Dendritic cell treated with granulocyte-macrophage colony-stimulating factor and Interleukin-4, amounts not matched to agents 40 ng/mL and 50 ng/mL, for 4 days (primary cell): ENCODE data around the gene EPHA1.

Experiments
- H3K27ac Mint-ChIP-seq: one replicate; pipeline ENCODE4 v1.8.0; 2022; ENCODE audit warnings: mild to moderate bottlenecking, mixed read lengths
- H3K27me3 Mint-ChIP-seq: one replicate; pipeline ENCODE4 v1.8.0; 2022; ENCODE audit warnings: mild to moderate bottlenecking, mixed read lengths
- H3K36me3 Mint-ChIP-seq: one replicate; pipeline ENCODE4 v1.8.0; 2022; ENCODE audit warnings: low read depth, mixed read lengths
- H3K4me1 Mint-ChIP-seq: one replicate; pipeline ENCODE4 v1.8.0; 2022; ENCODE audit warnings: low read depth, mixed read lengths
- H3K4me3 Mint-ChIP-seq: one replicate; pipeline ENCODE4 v1.8.0; 2022; ENCODE audit warnings: mild to moderate bottlenecking, moderate library complexity, mixed read lengths
- H3K9me3 Mint-ChIP-seq: one replicate; pipeline ENCODE4 v1.8.0; 2022; ENCODE audit warnings: mixed read lengths
- intact Hi-C: fragments of 100-400 bp; cut with micrococcal nuclease; formaldehyde crosslinking; loops from one replicate; pipeline ENCODE4 v1.15.0; 2022

The EPHA1 gene

DNA sequence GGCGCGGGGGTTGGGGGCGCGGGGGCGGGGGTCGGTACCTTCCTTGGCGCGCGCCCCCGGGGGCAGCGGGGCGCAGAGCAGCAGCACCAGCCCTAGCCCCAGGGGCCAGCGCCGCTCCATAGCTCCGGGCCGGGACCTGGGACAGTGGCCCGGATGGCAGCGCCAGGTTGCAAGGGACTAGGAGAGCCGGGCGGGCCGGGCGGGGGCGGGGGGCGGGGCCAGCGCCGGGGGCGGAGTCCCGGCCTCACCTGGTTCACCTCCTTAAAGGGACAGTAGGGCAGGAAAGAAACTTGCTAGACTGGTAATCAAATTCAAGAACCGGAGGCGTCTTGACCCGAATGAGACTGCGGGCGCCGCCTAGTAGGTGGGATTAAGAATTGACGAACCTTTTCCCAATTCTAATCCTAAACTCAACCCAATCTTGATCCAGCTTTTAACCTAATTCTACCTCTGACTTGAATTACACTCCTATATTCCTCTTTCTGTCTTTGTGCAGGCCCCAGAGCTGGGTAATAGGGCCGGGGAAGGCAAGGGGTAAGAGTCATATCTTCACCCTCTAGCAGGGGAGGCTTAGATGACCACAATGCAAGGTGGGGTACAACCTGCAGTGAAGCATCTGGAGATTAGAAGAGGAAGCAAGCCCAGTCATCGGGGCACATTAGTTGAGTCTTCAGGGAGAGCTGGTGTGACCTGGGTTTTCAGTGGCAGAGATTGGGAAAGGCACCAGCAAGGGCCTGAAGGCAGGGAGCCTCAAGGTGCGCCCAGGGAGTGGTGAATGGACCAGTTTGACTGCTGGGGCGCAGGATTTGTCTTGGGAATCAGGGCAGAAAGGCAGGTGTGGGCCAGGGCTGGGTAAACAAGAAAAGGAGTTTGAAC, at the start of gene EPHA1:
TSS of gene EPHA1 (minus strand) at position 171 of the 876 bp plus-strand sequence. CDS start at position 120, 51 bp downstream.
- H3K9me3 Mint-ChIP-seq, result no peaks in the 10 kb centered on the region
- H3K27ac Mint-ChIP-seq, result peak within 1 kb of the TSS; percentile 88
- peak within 1 kb of the TSS; percentile 27 for H3K4me3 Mint-ChIP-seq
- peaks cover 75% of the 10 kb centered on the region for H3K4me1 Mint-ChIP-seq
- no peaks in the 10 kb centered on the region for H3K36me3 Mint-ChIP-seq
- intact Hi-C loops, result no loop called here
- H3K27me3 Mint-ChIP-seq, result peaks cover 8% of the 10 kb centered on the region

DNA sequence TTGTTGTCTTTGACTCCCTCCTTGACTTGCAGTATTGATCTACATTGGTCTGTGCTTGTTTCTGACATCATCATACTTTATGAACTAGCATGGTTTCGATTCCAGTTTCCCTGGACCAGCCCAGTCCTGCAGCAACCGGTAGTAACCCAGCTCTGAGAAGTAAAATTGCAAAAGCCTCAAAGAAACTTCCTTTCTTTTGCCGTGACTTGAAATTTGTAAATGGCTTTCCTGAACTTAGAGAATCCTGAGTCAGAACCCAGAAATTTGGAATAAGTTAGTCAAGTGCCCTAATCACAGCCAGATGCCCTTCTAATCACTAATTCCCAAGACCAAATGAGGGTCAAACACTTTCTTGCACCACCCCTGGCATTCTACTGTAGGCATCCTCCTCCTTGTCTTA, 49.6 kb upstream of the EPHA1 start:
- intact Hi-C loops, result no loop called here
- no peaks in the 10 kb centered on the region for H3K27me3 Mint-ChIP-seq
- peak overlapping the region; percentile 13 for H3K4me3 Mint-ChIP-seq
- no peaks in the 10 kb centered on the region for H3K36me3 Mint-ChIP-seq
- H3K4me1 Mint-ChIP-seq, result peaks cover 39% of the 10 kb centered on the region
- no peaks in the 10 kb centered on the region for H3K9me3 Mint-ChIP-seq
- peak overlapping the region; percentile 83 for H3K27ac Mint-ChIP-seq

DNA sequence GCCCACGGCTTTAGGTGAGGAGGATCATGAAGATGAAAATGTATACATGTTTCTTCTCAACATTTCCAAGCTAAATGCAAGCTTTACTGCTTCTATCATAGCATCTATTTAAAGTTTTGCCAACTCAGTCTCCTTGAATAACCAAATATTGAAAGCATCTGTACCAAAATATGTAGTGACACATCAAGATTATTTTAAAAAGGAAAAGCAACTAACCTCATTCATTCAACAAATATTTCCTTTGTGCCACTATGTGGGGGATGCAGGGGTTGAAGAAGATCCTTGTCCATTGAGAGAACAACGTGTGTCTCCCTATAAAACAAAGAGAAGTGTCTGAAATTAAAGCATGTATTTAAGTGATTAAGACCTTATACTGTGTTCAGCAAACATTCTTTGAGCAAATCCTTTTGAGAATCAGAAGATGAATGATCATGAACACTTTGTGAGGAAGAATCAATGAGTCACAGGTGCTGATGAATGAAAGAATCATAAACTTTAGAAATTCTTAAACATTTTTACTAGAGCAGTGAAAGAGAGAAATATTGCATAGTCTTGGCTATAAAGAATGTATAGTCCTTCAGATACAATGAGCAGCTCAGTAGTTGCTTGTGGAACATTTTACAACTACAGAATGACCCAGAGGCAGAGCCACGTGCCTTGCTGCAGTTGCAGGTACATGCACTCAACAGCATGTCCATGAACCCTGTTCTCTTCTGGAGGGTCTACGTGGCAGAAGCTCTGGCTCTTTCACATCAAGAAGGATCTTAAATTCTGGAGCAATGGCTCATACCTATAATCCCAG, 48.5 kb upstream of the EPHA1 start:
- Mint-ChIP-seq H3K4me3 (no peak overlapping the region), H3K4me1 (peaks cover 33% of the 10 kb centered on the region), H3K27me3 (no peaks in the 10 kb centered on the region), H3K36me3 (no peaks in the 10 kb centered on the region), H3K27ac (peak overlapping the region; percentile 83), H3K9me3 (no peaks in the 10 kb centered on the region)
- intact Hi-C loops, result no loop called here

DNA sequence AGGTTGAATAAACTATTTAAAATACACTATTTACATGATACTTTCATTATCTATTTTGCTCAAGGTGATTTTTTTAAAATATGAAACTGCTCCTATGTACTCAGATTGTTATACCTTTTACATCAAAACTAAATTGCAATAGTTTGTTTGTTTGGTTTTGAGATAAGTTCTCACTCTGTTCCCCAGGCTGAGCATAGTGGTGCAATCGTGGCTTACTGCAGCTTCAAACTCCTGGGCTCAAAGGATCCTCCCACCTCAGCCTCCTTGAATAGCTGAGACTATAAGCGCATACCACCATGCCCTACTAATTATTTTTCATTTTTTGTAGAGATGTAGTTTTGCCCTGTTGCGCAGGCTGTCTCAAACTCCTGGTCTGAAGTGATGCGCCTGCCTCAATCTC, 47.3 kb upstream of the EPHA1 start:
- no peaks in the 10 kb centered on the region for H3K9me3 Mint-ChIP-seq
- H3K4me1 Mint-ChIP-seq, result peaks cover 27% of the 10 kb centered on the region
- H3K27ac Mint-ChIP-seq, result no peak overlapping the region
- no peaks in the 10 kb centered on the region for H3K36me3 Mint-ChIP-seq
- intact Hi-C loops, result no loop called here
- no peak overlapping the region for H3K4me3 Mint-ChIP-seq
- no peaks in the 10 kb centered on the region for H3K27me3 Mint-ChIP-seq

DNA sequence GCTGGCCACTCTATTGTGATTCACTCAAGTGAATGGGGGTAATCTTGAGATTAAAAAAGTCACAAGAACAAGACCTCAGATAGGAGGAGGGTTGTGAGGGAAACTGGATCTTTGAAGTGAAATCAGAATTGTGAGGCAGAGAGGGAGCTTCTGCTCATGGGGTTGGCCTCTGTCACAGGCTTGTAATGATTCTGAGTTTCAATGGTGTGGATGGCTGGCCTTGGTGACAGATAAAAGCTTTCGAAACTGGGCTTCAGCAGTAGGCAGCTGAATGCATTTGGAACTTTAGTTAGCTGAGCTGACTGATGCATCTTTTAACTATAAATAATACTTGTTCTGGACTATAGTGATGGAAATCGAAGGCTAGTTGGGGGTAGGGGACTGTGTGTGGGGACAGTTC, 46.8 kb upstream of the EPHA1 start:
- H3K9me3 Mint-ChIP-seq, result no peaks in the 10 kb centered on the region
- no peaks in the 10 kb centered on the region for H3K27me3 Mint-ChIP-seq
- H3K4me3 Mint-ChIP-seq, result no peak overlapping the region
- intact Hi-C loops, result no loop called here
- no peaks in the 10 kb centered on the region for H3K36me3 Mint-ChIP-seq
- peaks cover 22% of the 10 kb centered on the region for H3K4me1 Mint-ChIP-seq
- no peak overlapping the region for H3K27ac Mint-ChIP-seq

DNA sequence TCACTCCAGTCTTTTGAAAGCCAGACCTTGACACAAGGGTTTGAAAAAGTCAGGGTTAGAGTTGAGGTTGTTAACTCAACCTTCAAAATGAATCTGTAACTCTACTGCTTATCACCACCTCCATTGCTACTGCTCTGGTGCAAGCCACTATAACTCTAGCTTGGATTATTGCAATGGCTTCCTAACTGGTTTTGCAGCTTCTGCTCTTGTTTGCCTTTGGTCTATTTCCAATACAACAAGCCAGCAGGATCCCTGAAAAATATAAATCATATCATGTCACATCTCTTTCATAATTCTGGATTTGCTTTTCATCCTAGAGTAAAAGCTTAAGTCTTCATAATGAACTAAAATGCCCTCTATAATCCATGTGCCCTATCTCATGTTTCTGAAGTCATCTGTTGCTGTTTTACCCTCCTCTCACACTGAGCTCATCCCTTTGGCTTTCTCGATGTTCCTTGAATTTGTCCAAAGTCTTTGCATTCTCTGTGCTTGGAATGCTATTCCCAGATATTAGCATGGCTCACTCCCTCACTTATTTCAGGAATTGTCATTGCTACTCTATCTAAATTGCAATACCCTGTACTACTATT, 45.5 kb upstream of the EPHA1 start:
- Mint-ChIP-seq H3K4me1 (peaks cover 19% of the 10 kb centered on the region), H3K4me3 (no peak overlapping the region), H3K36me3 (no peaks in the 10 kb centered on the region), H3K27me3 (no peaks in the 10 kb centered on the region), H3K27ac (no peak overlapping the region), H3K9me3 (no peaks in the 10 kb centered on the region)
- intact Hi-C loops, result no loop called here

DNA sequence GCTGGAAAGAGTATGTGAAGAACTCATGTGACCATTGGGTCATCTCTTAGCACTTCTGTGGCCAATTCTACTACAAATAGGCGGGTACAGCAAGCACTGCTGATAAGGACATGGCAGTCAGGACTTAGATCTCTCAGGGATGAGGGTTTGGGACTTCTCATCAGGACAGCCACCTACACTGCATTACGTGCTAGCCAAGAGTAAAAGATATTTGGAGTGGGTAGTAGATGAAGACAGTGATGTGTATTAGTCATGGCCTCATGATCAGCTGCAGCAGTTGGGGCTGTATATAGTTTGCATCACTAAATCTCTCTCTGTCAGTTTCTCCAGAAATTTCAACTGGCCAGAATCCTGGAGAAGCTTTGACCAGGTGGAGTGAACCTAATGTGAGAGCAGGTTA, 43.8 kb upstream of the EPHA1 start:
- no peak overlapping the region for H3K27ac Mint-ChIP-seq
- H3K36me3 Mint-ChIP-seq, result no peaks in the 10 kb centered on the region
- intact Hi-C loops, result no loop called here
- H3K9me3 Mint-ChIP-seq, result no peaks in the 10 kb centered on the region
- no peak overlapping the region for H3K4me3 Mint-ChIP-seq
- H3K4me1 Mint-ChIP-seq, result peaks cover 2% of the 10 kb centered on the region
- H3K27me3 Mint-ChIP-seq, result no peaks in the 10 kb centered on the region

DNA sequence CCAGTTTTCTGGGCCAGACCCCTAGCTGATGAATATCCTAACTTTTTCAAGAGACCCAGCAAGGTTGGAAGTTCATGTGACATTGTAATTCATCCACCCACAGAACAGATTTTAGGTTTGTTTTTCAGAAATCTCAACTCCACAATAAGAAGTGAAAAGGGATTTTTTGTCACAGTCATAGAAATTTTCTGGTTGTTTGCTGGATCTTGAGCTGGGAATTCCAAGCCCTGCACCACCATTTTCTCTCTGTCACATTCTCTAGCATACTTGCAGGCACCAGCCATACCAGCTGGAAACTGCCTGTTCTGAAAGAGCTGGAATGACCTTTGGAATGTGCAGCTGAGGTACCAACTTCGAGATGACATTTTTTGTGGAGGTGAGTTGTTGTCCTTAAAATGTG, 43.1 kb upstream of the EPHA1 start:
- Mint-ChIP-seq H3K4me3 (no peak overlapping the region), H3K27me3 (no peaks in the 10 kb centered on the region), H3K36me3 (no peaks in the 10 kb centered on the region), H3K27ac (no peak overlapping the region), H3K9me3 (no peaks in the 10 kb centered on the region), H3K4me1 (no peaks in the 10 kb centered on the region)
- intact Hi-C loops, result no loop called here

DNA sequence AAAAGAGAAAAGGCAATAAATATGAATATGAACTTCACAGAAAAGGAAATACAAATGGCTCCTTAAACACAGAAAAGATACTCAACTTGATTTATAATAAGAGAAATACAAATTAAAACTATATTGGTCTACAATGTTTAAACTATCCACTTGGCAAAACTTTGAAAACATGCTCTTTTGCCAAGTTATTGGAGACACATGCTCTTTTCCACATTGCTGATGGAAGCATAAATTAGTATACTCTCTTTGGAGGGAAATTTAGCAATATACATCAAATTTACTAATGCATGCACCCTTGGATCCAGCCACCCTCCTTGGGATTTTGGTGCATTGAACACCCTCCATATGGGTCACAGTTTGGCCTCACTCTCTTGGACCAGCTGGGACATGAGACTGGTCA, 42.5 kb upstream of the EPHA1 start:
- Mint-ChIP-seq H3K4me3 (no peak overlapping the region), H3K27me3 (no peaks in the 10 kb centered on the region), H3K4me1 (no peaks in the 10 kb centered on the region), H3K27ac (no peak overlapping the region), H3K36me3 (no peaks in the 10 kb centered on the region), H3K9me3 (no peaks in the 10 kb centered on the region)
- intact Hi-C loops, result no loop called here

DNA sequence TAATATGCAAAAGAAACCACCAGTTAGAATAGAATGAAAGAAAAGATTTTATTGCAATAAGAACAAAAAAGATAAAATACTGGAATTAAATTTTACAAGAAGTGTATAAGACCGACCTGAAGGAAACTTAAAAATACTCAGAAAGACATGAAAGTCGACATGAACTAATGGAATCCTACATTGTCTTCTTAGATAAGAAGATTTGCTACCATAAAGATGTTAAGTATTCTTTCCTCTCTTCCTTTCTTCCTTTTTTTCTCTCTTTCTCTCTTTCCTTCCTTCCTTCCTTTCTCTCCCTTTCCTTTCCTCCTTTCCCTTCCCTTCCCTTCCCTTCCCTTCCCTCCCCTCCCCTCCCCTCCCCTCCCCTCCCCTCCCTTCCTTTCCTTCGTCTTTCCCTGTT, 41.1 kb upstream of the EPHA1 start:
- Mint-ChIP-seq H3K9me3 (no peaks in the 10 kb centered on the region), H3K36me3 (no peaks in the 10 kb centered on the region), H3K4me3 (no peak overlapping the region), H3K4me1 (no peaks in the 10 kb centered on the region), H3K27me3 (no peaks in the 10 kb centered on the region), H3K27ac (no peak overlapping the region)
- intact Hi-C loops, result no loop called here

DNA sequence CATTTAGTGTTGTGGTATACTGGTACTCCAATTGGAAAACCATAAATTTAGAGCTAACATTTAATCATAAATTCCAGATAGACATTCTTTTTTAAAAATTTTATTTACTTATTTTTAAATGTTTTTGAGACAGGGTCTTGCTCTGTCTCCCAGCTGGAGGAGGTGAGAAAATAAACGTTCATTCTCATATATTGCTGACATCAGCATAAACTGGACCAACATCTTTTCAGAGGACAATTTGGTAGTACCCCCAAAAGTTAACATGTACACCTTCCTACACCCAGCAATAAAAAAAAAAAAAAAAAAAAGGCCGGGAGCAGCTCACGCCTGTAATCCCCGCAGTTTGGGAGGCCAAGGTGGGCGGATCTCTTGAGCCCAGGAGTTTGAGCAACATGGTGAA, 39.8 kb upstream of the EPHA1 start:
- no peaks in the 10 kb centered on the region for H3K4me1 Mint-ChIP-seq
- H3K36me3 Mint-ChIP-seq, result no peaks in the 10 kb centered on the region
- no peak overlapping the region for H3K4me3 Mint-ChIP-seq
- no peaks in the 10 kb centered on the region for H3K9me3 Mint-ChIP-seq
- H3K27me3 Mint-ChIP-seq, result no peaks in the 10 kb centered on the region
- intact Hi-C loops, result no loop called here
- no peak overlapping the region for H3K27ac Mint-ChIP-seq

DNA sequence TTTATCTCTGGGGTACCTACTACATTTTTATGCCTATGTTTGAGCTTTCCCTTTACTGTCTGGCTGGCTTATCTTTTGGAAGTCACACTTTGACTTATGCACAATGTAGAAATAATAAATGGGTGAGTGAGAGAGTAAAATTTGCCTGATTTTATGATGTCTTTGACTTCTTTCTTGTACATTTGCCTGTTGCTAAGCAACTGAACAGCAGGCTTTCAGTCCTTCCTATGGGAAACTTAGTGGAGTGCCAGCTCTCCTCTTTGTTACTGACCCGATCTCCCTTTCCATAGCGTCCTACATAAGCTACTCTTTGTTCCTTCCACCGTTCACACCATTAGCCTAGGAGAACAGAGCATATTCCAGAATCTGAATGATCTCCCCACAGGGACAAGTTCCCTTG, 38.8 kb upstream of the EPHA1 start:
- no peak overlapping the region for H3K27ac Mint-ChIP-seq
- intact Hi-C loops, result no loop called here
- no peaks in the 10 kb centered on the region for H3K4me1 Mint-ChIP-seq
- no peak overlapping the region for H3K4me3 Mint-ChIP-seq
- no peaks in the 10 kb centered on the region for H3K27me3 Mint-ChIP-seq
- no peaks in the 10 kb centered on the region for H3K9me3 Mint-ChIP-seq
- H3K36me3 Mint-ChIP-seq, result no peaks in the 10 kb centered on the region

DNA sequence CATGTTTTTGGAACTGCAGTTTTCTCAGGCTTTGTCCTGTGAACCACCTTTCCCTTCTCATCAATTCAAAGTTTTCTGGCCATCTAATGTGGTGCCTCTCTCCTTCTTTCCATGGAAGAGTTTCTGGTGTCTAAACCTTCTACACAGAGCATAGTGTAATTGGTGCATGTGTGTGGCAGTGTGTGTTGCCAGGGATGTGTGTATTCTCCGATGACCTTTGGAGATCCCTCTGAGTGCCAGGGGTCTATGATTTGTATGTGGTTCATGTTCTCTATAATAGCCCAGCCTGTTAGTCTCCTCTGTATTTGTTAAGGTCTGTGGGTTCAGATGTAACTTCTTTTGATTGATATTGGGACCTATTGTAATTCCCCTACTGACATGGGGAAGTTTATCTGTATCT, 36.1 kb upstream of the EPHA1 start:
- Mint-ChIP-seq H3K36me3 (no peaks in the 10 kb centered on the region), H3K4me3 (no peak overlapping the region), H3K4me1 (no peaks in the 10 kb centered on the region), H3K9me3 (no peaks in the 10 kb centered on the region), H3K27me3 (no peaks in the 10 kb centered on the region), H3K27ac (no peak overlapping the region)
- intact Hi-C loops, result no loop called here

DNA sequence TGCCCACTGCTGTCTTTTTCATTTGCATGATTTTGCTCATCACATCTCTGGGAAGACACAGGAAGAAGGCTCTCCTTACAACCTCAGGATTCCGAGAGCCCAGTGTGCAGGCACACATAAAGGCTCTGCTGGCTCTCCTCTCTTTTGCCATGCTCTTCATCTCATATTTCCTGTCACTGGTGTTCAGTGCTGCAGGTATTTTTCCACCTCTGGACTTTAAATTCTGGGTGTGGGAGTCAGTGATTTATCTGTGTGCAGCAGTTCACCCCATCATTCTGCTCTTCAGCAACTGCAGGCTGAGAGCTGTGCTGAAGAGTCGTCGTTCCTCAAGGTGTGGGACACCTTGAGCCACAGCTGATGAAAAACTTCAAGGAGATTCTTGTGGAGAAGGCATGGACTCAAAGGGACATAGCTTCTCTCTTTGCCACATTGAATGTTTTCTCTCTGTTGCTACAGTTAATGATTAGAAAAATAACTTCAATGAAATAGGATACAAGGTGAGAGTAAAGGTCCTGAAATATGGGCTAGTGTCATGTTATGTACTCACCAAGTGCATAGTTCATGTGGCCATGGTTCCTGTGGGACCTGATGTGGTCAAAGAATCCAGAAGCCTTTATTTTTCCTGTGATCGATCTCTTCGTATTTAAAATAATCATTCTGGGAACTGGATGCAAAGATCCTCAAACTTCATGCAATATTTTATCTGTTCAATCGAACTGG, 35.6 kb upstream of the EPHA1 start:
- intact Hi-C loops, result no loop called here
- H3K36me3 Mint-ChIP-seq, result no peaks in the 10 kb centered on the region

More for the DNA sequence above, 35.6 kb upstream of the EPHA1 start:
- Mint-ChIP-seq H3K4me1 (no peaks in the 10 kb centered on the region), H3K27ac (no peak overlapping the region), H3K27me3 (no peaks in the 10 kb centered on the region), H3K9me3 (no peaks in the 10 kb centered on the region), H3K4me3 (no peak overlapping the region)
